KMS-11 (cell line): ENCODE results near the gene CCDC69.

ENCODE experiments used
- H2AFZ ChIP-seq: fragments of 200-600 bp; sonication (generic); 2 replicates; pipeline ENCODE4 v1.6.1; 2016; ENCODE audit warnings: antibody characterized with exemption, mixed run types, low read depth
- H3K27ac ChIP-seq: fragments of 200-600 bp; sonication (generic); 2 replicates; pipeline ENCODE4 v1.6.1; 2016; ENCODE audit warnings: mild to moderate bottlenecking, mixed run types
- H3K27me3 ChIP-seq: fragments of 200-600 bp; sonication (generic); 2 replicates; pipeline ENCODE4 v1.6.1; 2017; ENCODE audit warnings: mild to moderate bottlenecking, low read depth, mixed run types, moderate library complexity; ENCODE audit not compliant: insufficient read depth
- H3K36me3 ChIP-seq: fragments of 200-600 bp; sonication (generic); 2 replicates; pipeline ENCODE4 v1.6.1; 2017; ENCODE audit warnings: mild to moderate bottlenecking, mixed run types; ENCODE audit not compliant: insufficient read depth
- H3K4me1 ChIP-seq: fragments of 200-600 bp; sonication (generic); 2 replicates; pipeline ENCODE4 v1.6.1; 2016; ENCODE audit warnings: mild to moderate bottlenecking, low read depth, mixed run types; ENCODE audit not compliant: poor library complexity, severe bottlenecking
- H3K4me2 ChIP-seq: fragments of 200-600 bp; sonication (generic); 2 replicates; pipeline ENCODE4 v1.7.0; 2016; ENCODE audit warnings: mild to moderate bottlenecking, mixed run types
- H3K4me3 ChIP-seq: fragments of 200-600 bp; sonication (generic); IDR thresholded peaks from 2 replicates; pipeline ENCODE4 v1.6.1; 2017; ENCODE audit warnings: low read depth, low read length, mixed read lengths; ENCODE audit not compliant: insufficient read depth
- H3K79me2 ChIP-seq: fragments of 200-600 bp; sonication (generic); 2 replicates; pipeline ENCODE4 v1.6.1; 2016; ENCODE audit warnings: low read depth, mixed run types; ENCODE audit not compliant: insufficient read depth
- H3K9ac ChIP-seq: fragments of 200-600 bp; sonication (generic); 2 replicates; pipeline ENCODE4 v1.6.1; 2016; ENCODE audit warnings: mild to moderate bottlenecking, mixed run types
- H4K20me1 ChIP-seq: fragments of 200-600 bp; sonication (generic); 2 replicates; pipeline ENCODE4 v1.6.1; 2016; ENCODE audit warnings: mild to moderate bottlenecking, mixed run types; ENCODE audit not compliant: insufficient read depth
- TF ChIP-seq, protein P1 (sequence below): fragments of 200-600 bp; sonication (generic); conservative IDR thresholded peaks from 2 replicates; pipeline ENCODE4 v1.6.1; 2017; ENCODE audit warnings: low read depth, mild to moderate bottlenecking, antibody characterized with exemption, low read length, moderate library complexity, mixed read lengths

CCDC69 gene

DNA sequence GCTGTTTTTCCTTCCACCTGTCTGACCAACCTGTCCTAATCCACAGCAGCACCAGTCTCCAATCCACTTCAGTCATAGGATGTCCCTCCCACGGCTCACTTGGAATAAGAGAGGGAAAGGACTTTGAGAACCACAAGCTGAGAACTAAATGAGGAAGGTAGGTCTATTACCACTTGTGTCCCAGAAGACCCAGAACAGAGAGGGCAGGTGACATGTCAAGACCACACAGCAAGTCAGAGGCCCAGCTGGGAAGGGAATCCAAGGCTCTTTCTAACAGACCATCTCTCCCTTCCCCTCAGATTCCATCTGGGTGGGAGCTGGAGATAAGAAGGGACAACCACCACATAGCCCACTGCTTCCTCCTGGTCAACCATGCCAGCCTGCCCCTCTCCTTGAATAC lies 81.0 kb downstream of the CCDC69 start:
- no peaks in the 10 kb centered on the region for H4K20me1 ChIP-seq
- H2AFZ ChIP-seq, result no peak overlapping the region
- no peak overlapping the region for H3K9ac ChIP-seq
- H3K4me2 ChIP-seq, result peak overlapping the region; percentile 93; the same call in 1 of the 2 replicates
- TF ChIP-seq, protein P1, sequence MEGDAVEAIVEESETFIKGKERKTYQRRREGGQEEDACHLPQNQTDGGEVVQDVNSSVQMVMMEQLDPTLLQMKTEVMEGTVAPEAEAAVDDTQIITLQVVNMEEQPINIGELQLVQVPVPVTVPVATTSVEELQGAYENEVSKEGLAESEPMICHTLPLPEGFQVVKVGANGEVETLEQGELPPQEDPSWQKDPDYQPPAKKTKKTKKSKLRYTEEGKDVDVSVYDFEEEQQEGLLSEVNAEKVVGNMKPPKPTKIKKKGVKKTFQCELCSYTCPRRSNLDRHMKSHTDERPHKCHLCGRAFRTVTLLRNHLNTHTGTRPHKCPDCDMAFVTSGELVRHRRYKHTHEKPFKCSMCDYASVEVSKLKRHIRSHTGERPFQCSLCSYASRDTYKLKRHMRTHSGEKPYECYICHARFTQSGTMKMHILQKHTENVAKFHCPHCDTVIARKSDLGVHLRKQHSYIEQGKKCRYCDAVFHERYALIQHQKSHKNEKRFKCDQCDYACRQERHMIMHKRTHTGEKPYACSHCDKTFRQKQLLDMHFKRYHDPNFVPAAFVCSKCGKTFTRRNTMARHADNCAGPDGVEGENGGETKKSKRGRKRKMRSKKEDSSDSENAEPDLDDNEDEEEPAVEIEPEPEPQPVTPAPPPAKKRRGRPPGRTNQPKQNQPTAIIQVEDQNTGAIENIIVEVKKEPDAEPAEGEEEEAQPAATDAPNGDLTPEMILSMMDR, result no peak
- H3K79me2 ChIP-seq, result peaks cover 45% of the 10 kb centered on the region
- H3K27ac ChIP-seq, result peak overlapping the region; percentile 78; the same call in 1 of the 2 replicates
- peaks cover 76% of the 10 kb centered on the region for H3K4me1 ChIP-seq
- H3K27me3 ChIP-seq, result no peaks in the 10 kb centered on the region
- no peak overlapping the region for H3K4me3 ChIP-seq
- H3K36me3 ChIP-seq, result no peaks in the 10 kb centered on the region

DNA sequence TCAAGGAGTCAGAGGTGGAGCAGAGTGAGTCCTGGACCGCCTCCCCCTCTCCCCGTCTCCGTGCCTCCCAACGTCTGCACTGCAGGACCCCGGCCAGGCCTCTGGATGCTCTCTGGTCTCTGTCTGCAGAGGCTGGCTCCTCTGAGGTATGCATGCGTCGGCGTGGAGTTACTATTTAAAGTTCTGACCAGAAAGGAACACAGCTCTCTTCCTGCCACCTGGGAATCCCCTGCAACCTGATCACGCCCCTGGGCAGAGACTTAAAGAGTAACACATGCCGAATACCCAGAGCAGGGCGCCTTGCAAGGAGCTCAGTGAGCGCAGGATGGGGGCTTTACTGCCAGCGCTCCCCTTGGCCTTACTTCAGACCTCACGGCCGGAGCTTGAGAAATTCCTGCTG lies 82.4 kb downstream of the CCDC69 start:
- no peaks in the 10 kb centered on the region for H4K20me1 ChIP-seq
- H3K79me2 ChIP-seq, result peaks cover 33% of the 10 kb centered on the region
- peaks cover 67% of the 10 kb centered on the region for H3K4me1 ChIP-seq
- H3K36me3 ChIP-seq, result no peaks in the 10 kb centered on the region
- H3K9ac ChIP-seq, result peak overlapping the region; percentile 49; the same call in 1 of the 2 replicates
- no peaks in the 10 kb centered on the region for H3K27me3 ChIP-seq
- H2AFZ ChIP-seq, result no peak overlapping the region
- H3K4me3 ChIP-seq, result no peak overlapping the region
- TF ChIP-seq, protein P1, result no peak
- peak overlapping the region; percentile 78 for H3K27ac ChIP-seq
- H3K4me2 ChIP-seq, result peak overlapping the region; percentile 93

DNA sequence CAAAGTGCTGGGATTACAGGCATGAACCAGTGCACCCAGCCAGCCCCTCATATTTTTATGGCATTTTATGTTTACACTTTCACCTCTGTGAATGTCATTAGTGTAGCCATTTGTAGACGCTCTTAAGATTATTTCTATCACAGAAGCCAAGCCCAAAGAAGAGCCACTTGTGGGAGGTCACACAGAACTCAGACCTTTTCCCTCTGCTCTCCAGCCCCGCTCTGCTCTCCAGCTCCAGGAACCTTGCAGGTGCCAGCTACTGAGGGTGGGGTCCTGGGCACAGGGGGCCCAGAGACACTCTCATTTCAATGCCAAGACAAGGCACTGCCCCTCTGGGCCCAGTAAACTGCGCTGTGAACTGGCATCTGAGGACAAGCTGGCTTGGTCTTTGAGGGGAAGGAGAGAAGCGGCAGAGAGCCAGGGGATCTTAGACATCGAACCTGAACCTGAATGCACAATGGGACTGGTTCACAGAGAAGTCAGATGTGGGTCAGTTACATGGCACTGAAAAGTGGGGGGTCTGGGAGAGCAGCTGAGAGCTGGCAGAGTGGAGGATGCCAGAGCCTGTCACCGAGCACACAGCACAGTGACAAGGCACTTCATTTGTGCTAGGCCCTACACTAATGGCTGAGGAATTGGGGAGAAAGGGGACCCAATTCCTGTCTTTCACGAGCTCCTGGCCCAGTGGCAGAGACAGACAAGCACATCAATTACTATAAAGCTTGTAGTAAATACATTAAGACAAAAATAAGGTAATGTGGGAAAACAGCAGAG lies 83.0 kb downstream of the CCDC69 start:
- Histone ChIP-seq H3K36me3 (no peaks in the 10 kb centered on the region), H3K27ac (peak overlapping the region; percentile 78), H4K20me1 (no peaks in the 10 kb centered on the region), H3K79me2 (peaks cover 27% of the 10 kb centered on the region), H3K9ac (peak overlapping the region; percentile 49; the same call in 1 of the 2 replicates), H3K4me3 (no peak overlapping the region), H3K27me3 (no peaks in the 10 kb centered on the region), H3K4me2 (peak overlapping the region; percentile 93), H3K4me1 (peaks cover 61% of the 10 kb centered on the region), H2AFZ (no peak overlapping the region)
- TF ChIP-seq, protein P1, result no peak

DNA sequence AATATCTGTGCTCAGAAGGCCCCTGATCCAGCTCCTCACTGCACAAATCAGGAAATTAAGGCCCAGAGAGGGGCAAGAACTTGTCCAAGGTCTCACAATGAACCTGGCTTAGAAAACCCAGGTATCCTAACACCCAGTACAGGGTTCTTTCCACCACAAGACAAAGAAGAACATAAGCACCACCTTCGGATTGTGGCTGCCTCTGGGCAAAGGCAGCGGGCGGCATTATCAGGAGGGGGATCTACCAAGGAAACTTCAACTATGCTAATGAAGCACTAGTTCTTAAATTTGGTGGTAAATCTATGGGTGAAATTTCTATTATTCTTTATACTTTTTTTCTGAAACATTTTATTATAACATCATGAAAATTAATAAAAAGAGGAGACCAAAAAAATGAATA lies 84.2 kb downstream of the CCDC69 start:
- no peak overlapping the region for H3K4me2 ChIP-seq
- H3K36me3 ChIP-seq, result no peaks in the 10 kb centered on the region
- peaks cover 26% of the 10 kb centered on the region for H3K79me2 ChIP-seq

More for the DNA sequence above, 84.2 kb downstream of the CCDC69 start:
- no peak overlapping the region for H3K27ac ChIP-seq
- TF ChIP-seq, protein P1, result no peak
- no peak overlapping the region for H3K9ac ChIP-seq
- no peak overlapping the region for H2AFZ ChIP-seq
- H4K20me1 ChIP-seq, result no peaks in the 10 kb centered on the region
- no peaks in the 10 kb centered on the region for H3K27me3 ChIP-seq
- H3K4me3 ChIP-seq, result no peak overlapping the region
- peaks cover 58% of the 10 kb centered on the region for H3K4me1 ChIP-seq
